Neuronal stem cell (in vitro differentiated cells): ENCODE results near the gene TIMP1.
A peak's percentile ranks its signal among the peaks of the same experiment; 100 is the strongest.

Experiments used
- DNase-seq: peaks from one replicate; pipeline ENCODE4 v3.0.0-alpha.2; 2013; ENCODE audit warnings: low spot score
- H2AFZ ChIP-seq: one replicate; pipeline ENCODE4 v1.6.1; 2013; ENCODE audit warnings: mild to moderate bottlenecking, low read length, inconsistent platforms
- H2AK5ac ChIP-seq: 2 replicates; pipeline ENCODE4 v1.6.1; 2013; ENCODE audit warnings: low read depth, mild to moderate bottlenecking, inconsistent platforms, low read length, moderate library complexity, mixed read lengths
- H2BK120ac ChIP-seq: 2 replicates; pipeline ENCODE4 v1.6.1; 2013; ENCODE audit warnings: low read depth, mild to moderate bottlenecking, inconsistent platforms, low read length, moderate library complexity, mixed read lengths
- H2BK12ac ChIP-seq: one replicate; pipeline ENCODE4 v1.6.1; 2013; ENCODE audit warnings: low read length, inconsistent platforms
- H2BK15ac ChIP-seq: 2 replicates; pipeline ENCODE4 v1.6.1; 2013; ENCODE audit warnings: mild to moderate bottlenecking, low read length, inconsistent platforms, mixed read lengths
- H2BK5ac ChIP-seq: one replicate; pipeline ENCODE4 v1.6.1; 2013; ENCODE audit warnings: inconsistent platforms, mild to moderate bottlenecking, low read length, moderate library complexity
- H3K14ac ChIP-seq: one replicate; pipeline ENCODE4 v1.6.1; 2013; ENCODE audit warnings: low read length, inconsistent platforms
- H3K18ac ChIP-seq: 2 replicates; pipeline ENCODE4 v1.6.1; 2013; ENCODE audit warnings: low read length, inconsistent platforms
- H3K23ac ChIP-seq: 2 replicates; pipeline ENCODE4 v1.6.1; 2013; ENCODE audit warnings: low read depth, mild to moderate bottlenecking, mixed read lengths, low read length, inconsistent platforms; ENCODE audit not compliant: poor library complexity
- H3K27ac ChIP-seq: replicated peaks from 3 replicates; pipeline ENCODE4 v1.5.1; 2013; ENCODE audit warnings: low read length, inconsistent platforms
- H3K27me3 ChIP-seq, 3 experiments: 2 replicates each; pipeline ENCODE4 v1.6.1; 2013; ENCODE audit warnings: low read length in 3 of 3, mild to moderate bottlenecking in 2 of 3, inconsistent platforms in 1 of 3, low read depth in 1 of 3, mixed read lengths in 1 of 3, moderate library complexity in 1 of 3; ENCODE audit not compliant: control insufficient read depth in 3 of 3, insufficient read depth in 3 of 3
- H3K36me3 ChIP-seq, 2 donors: replicated peaks in 1 of 2; 2 replicates each; pipeline ENCODE4 v1.6.1; 2013; ENCODE audit warnings: low read length in 2 of 2; ENCODE audit not compliant: control insufficient read depth in 2 of 2, insufficient read depth in 2 of 2
- H3K4ac ChIP-seq: 2 replicates; pipeline ENCODE4 v1.6.1; 2013; ENCODE audit warnings: inconsistent platforms, mild to moderate bottlenecking, low read length, moderate library complexity
- H3K4me1 ChIP-seq, 2 donors: 1 replicate in 1 of 2; 2 replicates in 1 of 2; pipeline ENCODE4 v1.6.1; 2013; ENCODE audit warnings: low read length in 2 of 2, low read depth in 1 of 2; ENCODE audit not compliant: control insufficient read depth in 2 of 2, insufficient read depth in 1 of 2
- H3K4me2 ChIP-seq: one replicate; pipeline ENCODE4 v1.6.1; 2013; ENCODE audit warnings: mild to moderate bottlenecking, low read length, inconsistent platforms; ENCODE audit not compliant: insufficient read depth, poor library complexity, severe bottlenecking
- H3K4me3 ChIP-seq, 2 donors: 2 replicates each; pipeline ENCODE4 v1.5.1; 2013; ENCODE audit warnings: low read length in 2 of 2, mild to moderate bottlenecking in 2 of 2, inconsistent platforms in 1 of 2, moderate library complexity in 1 of 2
- H3K79me1 ChIP-seq: one replicate; pipeline ENCODE4 v1.6.1; 2013; ENCODE audit warnings: low read depth, mild to moderate bottlenecking, inconsistent platforms, low read length, moderate library complexity
- H3K9ac ChIP-seq: one replicate; pipeline ENCODE4 v1.6.1; 2013; ENCODE audit warnings: mild to moderate bottlenecking, low read depth, low read length, inconsistent platforms; ENCODE audit not compliant: poor library complexity
- H3K9me3 ChIP-seq, 2 donors: replicated peaks in 1 of 2; 2 replicates each; pipeline versions ENCODE3 to v1.6.1; 2013; ENCODE audit warnings: low read length in 2 of 2, mild to moderate bottlenecking in 2 of 2, inconsistent platforms in 1 of 2, low read depth in 1 of 2, mixed read lengths in 1 of 2, moderate library complexity in 1 of 2; ENCODE audit not compliant: control insufficient read depth in 2 of 2, insufficient read depth in 1 of 2
- H4K8ac ChIP-seq: one replicate; pipeline ENCODE4 v1.6.1; 2013; ENCODE audit warnings: low read depth, mild to moderate bottlenecking, inconsistent platforms, low read length, moderate library complexity
- H4K91ac ChIP-seq: one replicate; pipeline ENCODE4 v1.6.1; 2013; ENCODE audit warnings: low read length, low read depth, mild to moderate bottlenecking, inconsistent platforms; ENCODE audit not compliant: poor library complexity
- WGBS, 2 donors: extraction: QIAGEN DNeasy Blood & Tissue Kit; methylation state at CpG; one replicate each; pipeline ENCODE4 v1.1.7; 2013; ENCODE audit warnings: missing lambda C conversion rate in 2 of 2, mixed read lengths in 1 of 2; ENCODE audit not compliant: insufficient read length in 2 of 2, insufficient replicate concordance in 1 of 2; ENCODE audit errors: extremely low coverage in 2 of 2; 5-methylcytosine and 5-hydroxymethylcytosine counted together

Gene TIMP1

GRCh38 chrX:47623540-47624027 is 41.3 kb downstream of the TIMP1 start:
- H3K9me3 ChIP-seq = no peaks in the 10 kb centered on the region
- peak; percentile 56 for DNase-seq

DNA sequence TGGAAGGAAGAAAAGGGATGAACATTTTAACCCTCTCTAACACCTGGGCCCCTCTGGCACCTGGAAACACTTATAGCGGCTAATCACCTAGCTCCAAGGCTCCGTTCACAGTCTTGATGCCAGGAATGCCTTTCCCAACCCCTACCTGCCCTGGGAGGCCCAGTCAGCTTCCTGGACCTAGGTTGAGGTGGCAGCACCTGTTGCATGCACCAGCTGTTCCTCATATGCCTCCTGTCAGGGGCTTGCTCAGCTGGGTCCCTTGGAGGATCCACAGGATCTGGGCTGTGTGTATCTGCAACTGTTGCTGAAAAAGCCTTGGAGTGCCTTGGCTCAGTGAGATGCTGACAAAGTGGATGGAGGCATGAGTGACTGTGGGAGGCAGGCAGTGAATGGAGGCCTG is 43.1 kb downstream of the TIMP1 start:
- Histone ChIP-seq H3K27ac (no peak overlapping the region), H3K14ac (no peak overlapping the region), H3K4ac (no peak overlapping the region), H2BK5ac (no peak overlapping the region), H3K4me1 (peaks cover 2 to 6% of the 10 kb centered on the region in 2 donors), H2AFZ (no peak overlapping the region), H2BK120ac (no peak overlapping the region), H2AK5ac (no peak overlapping the region), H2BK12ac (no peak overlapping the region), H4K8ac (no peak overlapping the region), H3K4me3 (no peak overlapping the region), H3K18ac (no peak overlapping the region), H4K91ac (no peak overlapping the region), H3K23ac (no peak overlapping the region), H3K79me1 (no peaks in the 10 kb centered on the region), H3K27me3 (peaks cover 0 to 2% (median 0%) of the 10 kb centered on the region in 3 experiments), H2BK15ac (no peak overlapping the region), H3K4me2 (no peak overlapping the region), H3K36me3 (no peaks in the 10 kb centered on the region), H3K9ac (no peak overlapping the region), H3K9me3 (no peaks in the 10 kb centered on the region)
- no peak for DNase-seq
- no CpG with 5 or more reads among the region's 2 CpGs for WGBS, 2 donors

More at GRCh38 chrX:47623540-47624027, 41.3 kb downstream of the TIMP1 start:
- Histone ChIP-seq H3K4me1 (peaks cover 2 to 6% of the 10 kb centered on the region in 2 donors), H3K18ac (no peak overlapping the region), H4K91ac (no peak overlapping the region), H2AFZ (peak overlapping the region; percentile 82), H3K36me3 (no peaks in the 10 kb centered on the region), H3K27ac (no peak overlapping the region), H4K8ac (no peak overlapping the region), H2BK5ac (no peak overlapping the region), H2BK12ac (no peak overlapping the region), H3K14ac (no peak overlapping the region), H3K4me3 (peak overlapping the region; percentile 45 to 75), H3K27me3 (peaks cover 0 to 2% (median 0%) of the 10 kb centered on the region in 3 experiments), H3K23ac (no peak overlapping the region), H2AK5ac (no peak overlapping the region), H3K4ac (no peak overlapping the region), H2BK120ac (no peak overlapping the region), H3K4me2 (peak overlapping the region; percentile 62), H3K79me1 (no peaks in the 10 kb centered on the region), H3K9ac (no peak overlapping the region), H2BK15ac (no peak overlapping the region)
- no CpG with 5 or more reads among the region's 35 CpGs for WGBS, 2 donors

- Histone ChIP-seq H3K27ac (no peak overlapping the region), H3K4me3 (no peak overlapping the region), H2AFZ (no peak overlapping the region), H4K91ac (no peak overlapping the region), H3K27me3 (no peaks in the 10 kb centered on the region), H3K36me3 (no peaks in the 10 kb centered on the region), H3K14ac (no peak overlapping the region), H2BK15ac (no peak overlapping the region), H2BK120ac (no peak overlapping the region), H2BK12ac (no peak overlapping the region), H3K9ac (no peak overlapping the region), H3K4me1 (peaks cover under 1 to 3% of the 10 kb centered on the region in 2 donors), H3K18ac (no peak overlapping the region), H4K8ac (no peak overlapping the region), H3K4ac (no peak overlapping the region), H3K4me2 (no peak overlapping the region), H3K23ac (no peak overlapping the region), H3K79me1 (no peaks in the 10 kb centered on the region), H2BK5ac (no peak overlapping the region), H2AK5ac (no peak overlapping the region), H3K9me3 (no peaks in the 10 kb centered on the region)
- WGBS, 2 donors = no CpG with 5 or more reads among the region's 1 CpG
- DNase-seq = no peak
Observed at GRCh38 chrX:47628982-47629381, 46.7 kb downstream of the TIMP1 start.

- H3K27ac ChIP-seq = no peak within 1 kb of the TSS
- no peak within 1 kb of the TSS for H4K8ac ChIP-seq
- H2AFZ ChIP-seq = no peak within 1 kb of the TSS
- H3K4me2 ChIP-seq = no peak within 1 kb of the TSS
- H3K23ac ChIP-seq = no peak within 1 kb of the TSS
- H3K18ac ChIP-seq = no peak within 1 kb of the TSS
- no peaks in the 10 kb centered on the region for H3K27me3 ChIP-seq
- H3K9me3 ChIP-seq = no peaks in the 10 kb centered on the region
- no peaks in the 10 kb centered on the region for H3K79me1 ChIP-seq
- no peak within 1 kb of the TSS for H3K4me3 ChIP-seq
- H2BK12ac ChIP-seq = no peak within 1 kb of the TSS
- no peaks in the 10 kb centered on the region for H3K4me1 ChIP-seq
- H2AK5ac ChIP-seq = no peak within 1 kb of the TSS
- no peak within 1 kb of the TSS for H4K91ac ChIP-seq
- no peak within 1 kb of the TSS for H3K9ac ChIP-seq
- no peak within 1 kb of the TSS for H2BK5ac ChIP-seq
- no peak within 1 kb of the TSS for H3K4ac ChIP-seq
- WGBS, 2 donors = no CpG with 5 or more reads among the region's 14 CpGs
- DNase-seq = no peak
- no peak within 1 kb of the TSS for H3K14ac ChIP-seq
- no peak within 1 kb of the TSS for H2BK15ac ChIP-seq
- peaks cover 2 to 6% of the 10 kb centered on the region in 2 donors for H3K36me3 ChIP-seq
- H2BK120ac ChIP-seq = no peak within 1 kb of the TSS
Observed at GRCh38 chrX:47629419-47630200, 47.4 kb downstream of the TIMP1 start, which contains the start of gene CFP. Gene CFP (minus strand): TSS chrX:47629930. CDS start chrX:47629844, 86 bp downstream.
